Measurements from ENCODE around the gene VAV2.

Gene VAV2

GRCh38 chr9:133791735-133792649 lies 200.1 kb downstream of the VAV2 start:
- H3K4me3 ChIP-seq (ENCODE audit: control insufficient read depth, low read depth, low read length): no peak overlapping the region
- no peak for DNase-seq (ENCODE audit: low read depth)
- no peak for TF ChIP-seq CTCF (conservative IDR thresholded peaks at IDR 0.05; ENCODE audit: control insufficient read depth, insufficient read depth, low read depth, low read length)

- DNase-seq (ENCODE audit: low read depth): no peak
Measured at GRCh38 chr9:133791069-133791468, 201.1 kb downstream of the VAV2 start.

GRCh38 chr9:133789778-133790177 lies 202.3 kb downstream of the VAV2 start:
- no peak overlapping the region for H3K4me3 ChIP-seq (ENCODE audit: control insufficient read depth, low read depth, low read length)
- DNase-seq (ENCODE audit: low read depth): no peak
- no peak for TF ChIP-seq CTCF (conservative IDR thresholded peaks at IDR 0.05; ENCODE audit: control insufficient read depth, insufficient read depth, low read depth, low read length)

More at GRCh38 chr9:133791069-133791468, 201.1 kb downstream of the VAV2 start:
- no peak for TF ChIP-seq CTCF (conservative IDR thresholded peaks at IDR 0.05; ENCODE audit: control insufficient read depth, insufficient read depth, low read depth, low read length)
- H3K4me3 ChIP-seq (ENCODE audit: control insufficient read depth, low read depth, low read length): no peak overlapping the region

- TF ChIP-seq CTCF (conservative IDR thresholded peaks at IDR 0.05; ENCODE audit: control insufficient read depth, insufficient read depth, low read depth, low read length): no peak
- H3K4me3 ChIP-seq (ENCODE audit: control insufficient read depth, low read depth, low read length): no peak overlapping the region
- no peak for DNase-seq (ENCODE audit: low read depth)
Measured at GRCh38 chr9:133788819-133789717, 203.1 kb downstream of the VAV2 start.

GRCh38 chr9:133788045-133788818 lies 203.9 kb downstream of the VAV2 start:
- DNase-seq (ENCODE audit: low read depth): no peak
- no peak overlapping the region for H3K4me3 ChIP-seq (ENCODE audit: control insufficient read depth, low read depth, low read length)
- no peak for TF ChIP-seq CTCF (conservative IDR thresholded peaks at IDR 0.05; ENCODE audit: control insufficient read depth, insufficient read depth, low read depth, low read length)

GRCh38 chr9:133787754-133788025 lies 204.4 kb downstream of the VAV2 start:
- no peak overlapping the region for H3K4me3 ChIP-seq (ENCODE audit: control insufficient read depth, low read depth, low read length)
- DNase-seq (ENCODE audit: low read depth): peak; percentile 11
- TF ChIP-seq CTCF (conservative IDR thresholded peaks at IDR 0.05; ENCODE audit: control insufficient read depth, insufficient read depth, low read depth, low read length): no peak

Data from fibroblast of mammary gland (primary cell).